ENCODE results near the gene SH3PXD2A.
A peak's percentile ranks its signal among the peaks of the same experiment; 100 is the strongest.

The SH3PXD2A gene

GRCh38 chr10:103582331-103583123, 272.8 kb downstream of the SH3PXD2A start:
- no peak for DNase-seq (ENCODE audit: low spot score)

DNA sequence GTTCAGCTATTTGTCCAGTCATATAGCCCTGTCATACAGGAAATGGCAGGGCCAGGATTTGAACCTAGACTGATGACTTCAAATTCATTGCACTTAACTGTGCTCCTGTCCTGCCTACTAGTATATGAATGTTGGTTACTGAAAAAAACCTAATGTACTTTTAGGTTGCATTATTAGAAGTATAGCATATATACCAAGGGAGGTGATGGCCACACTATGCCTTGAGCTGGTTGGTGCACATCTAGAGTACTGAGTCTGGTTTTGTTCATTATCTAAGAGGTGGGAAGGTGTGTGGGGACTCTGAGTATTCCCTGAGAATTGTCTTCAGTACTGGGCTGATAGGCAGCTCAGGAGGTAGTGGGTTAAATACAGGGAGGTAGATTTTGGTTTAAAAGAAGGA, 273.9 kb downstream of the SH3PXD2A start:
- no peak for DNase-seq (ENCODE audit: low spot score)

GRCh38 chr10:103580430-103580829, 274.9 kb downstream of the SH3PXD2A start:
- no peak for DNase-seq (ENCODE audit: low spot score)

GRCh38 chr10:103580011-103580410, 275.4 kb downstream of the SH3PXD2A start:
- no peak for DNase-seq (ENCODE audit: low spot score)

GRCh38 chr10:103578782-103579382, 276.5 kb downstream of the SH3PXD2A start:
- DNase-seq (ENCODE audit: low spot score): peak; percentile 87

DNA sequence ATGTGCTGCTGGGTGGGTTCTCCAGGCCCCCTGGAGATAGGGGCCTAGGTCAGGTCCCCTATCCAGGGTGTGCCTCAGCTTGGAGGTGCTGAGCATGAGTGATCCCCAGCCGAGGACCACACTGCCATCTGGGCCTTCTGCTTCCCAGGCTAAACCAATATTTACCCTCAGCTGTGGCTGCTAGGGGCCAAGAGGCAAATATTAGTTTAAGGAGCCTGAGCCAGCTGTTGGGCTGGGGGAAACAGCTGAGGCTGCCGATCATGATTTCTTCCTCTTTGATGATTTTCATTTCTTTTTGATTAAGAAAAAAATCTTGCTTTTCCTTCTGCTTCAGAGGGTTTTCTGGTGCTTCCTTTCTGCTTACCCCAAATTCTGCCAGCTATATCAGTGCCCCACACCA, 278.5 kb downstream of the SH3PXD2A start:
- DNase-seq (ENCODE audit: low spot score): peak; percentile 71

DNA sequence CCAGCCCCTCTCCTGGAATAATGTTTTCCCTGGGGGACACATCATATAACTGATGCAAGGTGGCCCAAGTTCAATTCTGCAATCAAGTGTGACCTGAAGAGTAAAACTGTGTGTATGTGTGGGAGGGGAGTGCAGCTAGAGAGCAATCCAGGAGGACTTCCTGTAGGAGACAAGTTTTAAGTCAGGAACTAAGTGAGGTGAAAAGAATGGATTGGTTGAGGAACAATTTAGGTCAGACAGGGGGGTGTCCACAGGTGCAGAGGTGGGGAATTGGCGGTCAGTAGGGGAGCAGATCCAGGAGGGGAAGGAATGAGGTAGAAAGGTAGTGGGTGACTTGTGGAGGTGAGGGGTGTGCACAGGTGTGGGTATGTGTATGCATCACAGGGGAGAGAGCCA, 279.3 kb downstream of the SH3PXD2A start:
- DNase-seq (ENCODE audit: low spot score): no peak

DNA sequence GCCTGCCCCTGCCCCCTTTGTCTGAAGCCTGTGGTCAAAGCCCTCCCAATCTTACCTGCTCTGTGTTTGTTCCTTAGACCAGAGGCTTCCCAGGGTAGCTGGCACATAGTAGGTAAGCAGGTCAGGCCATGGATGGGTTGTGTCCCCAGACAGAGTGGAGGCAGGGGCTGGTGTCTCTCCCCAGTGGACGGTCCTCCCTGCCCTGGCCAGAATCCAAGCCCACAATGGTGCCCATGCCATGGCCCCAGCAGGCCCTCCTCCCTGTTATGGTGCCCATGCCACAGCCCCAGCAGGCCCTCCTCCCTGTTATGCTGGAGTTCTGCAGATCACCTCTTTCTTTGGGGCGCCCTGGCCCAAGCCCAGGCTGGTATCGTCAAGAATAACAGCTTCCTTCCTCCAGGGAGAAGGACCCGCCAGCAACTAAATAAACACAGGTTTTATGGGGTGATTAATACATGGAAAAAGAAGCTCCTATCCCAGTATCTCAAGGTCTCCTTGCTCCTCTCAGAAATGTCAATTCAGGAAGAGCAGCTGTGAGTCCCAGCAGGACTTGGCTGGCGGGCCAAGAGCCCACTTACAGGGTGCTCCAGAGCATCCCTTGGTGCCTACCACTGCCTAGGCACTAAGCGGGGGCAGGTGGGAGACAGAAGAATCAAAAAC, 279.8 kb downstream of the SH3PXD2A start:
- no peak for DNase-seq (ENCODE audit: low spot score)

DNA sequence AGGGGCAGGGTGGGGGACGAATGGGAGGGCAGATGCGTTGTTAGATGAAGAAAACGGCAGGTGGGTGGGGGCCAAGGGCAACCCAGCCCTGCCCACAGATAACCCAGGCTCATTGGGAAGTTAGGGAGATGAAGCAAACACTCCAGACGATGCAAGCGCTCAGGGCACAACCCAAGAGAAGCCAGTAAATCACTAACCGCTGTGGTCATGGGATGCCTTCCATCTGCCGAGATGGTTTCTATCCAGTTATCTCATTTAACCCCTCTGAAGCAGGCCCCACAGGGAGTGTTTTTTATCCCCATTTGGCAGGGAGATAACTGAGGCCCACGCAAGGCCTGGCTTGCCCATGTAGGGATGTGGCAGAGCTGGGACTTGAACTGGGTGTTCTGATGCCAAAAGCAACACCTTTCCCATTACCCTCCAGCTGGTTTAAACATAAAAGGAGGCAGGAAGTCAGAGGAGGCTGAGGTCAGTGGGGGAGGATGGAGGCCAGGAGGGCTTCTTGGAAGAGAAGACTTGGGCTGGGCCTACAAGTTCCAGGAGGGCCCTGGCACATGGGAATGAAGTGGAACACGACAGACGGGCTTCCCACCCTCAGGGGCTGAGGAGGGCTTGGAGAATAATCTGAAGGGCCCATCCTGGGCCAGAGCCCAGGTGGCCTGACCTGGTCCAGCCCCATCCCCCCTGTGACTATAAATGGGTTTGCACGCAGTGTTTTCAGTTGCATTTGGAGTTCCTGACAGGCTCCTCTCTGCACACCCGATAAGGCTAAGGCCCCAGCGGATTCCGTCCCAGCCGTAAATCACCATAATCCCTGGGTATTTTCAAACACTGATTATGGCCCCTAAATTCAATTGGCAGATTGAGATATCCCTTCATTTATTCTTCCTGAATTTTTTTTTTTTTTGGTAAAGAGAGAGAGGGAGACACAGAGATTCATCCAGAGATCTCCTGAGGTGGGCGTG, 281.0 kb downstream of the SH3PXD2A start:
- no peak for DNase-seq (ENCODE audit: low spot score)

- DNase-seq (ENCODE audit: low spot score): no peak
Measured at GRCh38 chr10:103573205-103573487, 282.2 kb downstream of the SH3PXD2A start.

DNA sequence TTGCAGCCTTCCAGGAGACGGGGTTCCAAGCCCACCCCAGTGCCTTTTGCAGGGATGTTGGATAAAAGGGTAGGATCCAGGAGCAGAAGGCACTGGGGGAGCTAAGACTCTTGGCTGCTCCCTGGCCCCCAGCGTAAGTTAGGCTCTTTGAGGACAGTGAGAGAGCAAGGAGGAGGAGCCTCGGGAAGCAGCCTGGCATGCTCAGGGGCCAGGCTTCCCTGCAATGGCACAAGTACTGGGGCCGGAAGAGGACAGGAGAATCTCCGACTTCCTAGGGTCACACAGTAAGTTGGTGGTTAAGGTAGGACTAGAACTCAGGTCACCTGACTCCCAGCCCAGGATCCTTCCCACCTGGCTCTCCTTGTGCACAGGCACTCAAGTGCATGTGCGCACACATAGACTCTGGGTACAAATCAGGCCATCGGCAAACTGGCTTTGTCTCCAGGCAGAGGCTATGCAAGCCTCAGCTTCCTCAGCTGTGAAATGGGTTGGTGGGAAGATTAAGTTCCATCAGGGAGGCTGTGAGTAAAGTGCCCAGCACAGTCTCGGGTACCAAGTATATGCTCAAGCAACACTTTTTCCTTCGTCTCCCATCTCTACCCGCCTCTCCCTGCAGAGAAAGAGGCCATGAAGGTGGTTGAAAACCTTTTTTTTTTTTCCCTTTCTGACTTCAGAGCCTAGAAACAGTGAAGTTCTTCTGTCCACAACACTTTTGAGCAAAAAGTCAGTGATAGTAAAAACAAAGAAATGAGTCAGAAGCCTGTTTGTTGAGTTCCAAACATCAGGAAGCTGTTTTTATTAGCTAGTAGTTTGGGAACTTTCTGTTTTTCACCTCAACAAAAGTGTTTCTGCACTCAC, 282.8 kb downstream of the SH3PXD2A start:
- DNase-seq (ENCODE audit: low spot score): no peak

- DNase-seq (ENCODE audit: low spot score): no peak
Measured at GRCh38 chr10:103571656-103571975, 283.8 kb downstream of the SH3PXD2A start.

GRCh38 chr10:103570844-103571655, 284.3 kb downstream of the SH3PXD2A start:
- no peak for DNase-seq (ENCODE audit: low spot score)

GRCh38 chr10:103569896-103570295, 285.5 kb downstream of the SH3PXD2A start:
- no peak for DNase-seq (ENCODE audit: low spot score)

DNA sequence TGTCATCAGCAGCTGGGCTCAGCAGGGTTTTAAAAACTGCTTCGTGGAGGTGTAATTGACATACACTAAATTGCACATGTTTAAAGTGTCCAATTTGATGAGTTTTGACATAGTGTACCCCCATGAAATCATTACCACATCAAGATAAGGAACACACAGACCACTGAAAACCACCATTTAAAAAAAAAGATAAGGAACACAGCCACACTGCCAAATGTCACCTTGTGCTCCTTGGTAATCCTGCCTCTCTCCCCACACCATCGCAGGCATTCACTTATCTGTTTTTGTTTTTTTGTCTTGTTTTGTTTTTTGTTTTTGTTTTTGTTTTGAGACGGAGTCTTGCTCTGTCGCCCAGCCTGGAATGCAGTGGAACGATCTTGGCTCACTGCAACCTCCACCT, 286.9 kb downstream of the SH3PXD2A start:
- DNase-seq (ENCODE audit: low spot score): no peak

DNA sequence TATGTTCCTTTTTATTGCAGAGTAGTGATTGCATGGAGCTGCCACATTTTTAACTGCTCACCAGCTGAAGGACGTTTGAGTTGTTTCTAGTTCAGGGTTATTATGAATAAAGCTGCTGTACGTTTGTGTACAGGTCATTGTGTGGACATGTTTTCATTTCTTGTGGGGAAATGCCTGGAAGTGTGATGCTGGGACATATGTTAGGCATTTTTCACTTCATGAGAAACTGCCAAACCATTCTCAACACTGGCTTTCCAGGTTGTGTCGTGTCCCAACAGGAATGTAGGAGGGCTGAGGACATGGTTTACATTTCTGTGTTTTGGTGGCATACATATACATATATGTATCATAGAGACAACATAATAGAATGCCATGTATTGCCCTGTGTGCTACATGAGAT, 288.8 kb downstream of the SH3PXD2A start:
- no peak for DNase-seq (ENCODE audit: low spot score)

DNA sequence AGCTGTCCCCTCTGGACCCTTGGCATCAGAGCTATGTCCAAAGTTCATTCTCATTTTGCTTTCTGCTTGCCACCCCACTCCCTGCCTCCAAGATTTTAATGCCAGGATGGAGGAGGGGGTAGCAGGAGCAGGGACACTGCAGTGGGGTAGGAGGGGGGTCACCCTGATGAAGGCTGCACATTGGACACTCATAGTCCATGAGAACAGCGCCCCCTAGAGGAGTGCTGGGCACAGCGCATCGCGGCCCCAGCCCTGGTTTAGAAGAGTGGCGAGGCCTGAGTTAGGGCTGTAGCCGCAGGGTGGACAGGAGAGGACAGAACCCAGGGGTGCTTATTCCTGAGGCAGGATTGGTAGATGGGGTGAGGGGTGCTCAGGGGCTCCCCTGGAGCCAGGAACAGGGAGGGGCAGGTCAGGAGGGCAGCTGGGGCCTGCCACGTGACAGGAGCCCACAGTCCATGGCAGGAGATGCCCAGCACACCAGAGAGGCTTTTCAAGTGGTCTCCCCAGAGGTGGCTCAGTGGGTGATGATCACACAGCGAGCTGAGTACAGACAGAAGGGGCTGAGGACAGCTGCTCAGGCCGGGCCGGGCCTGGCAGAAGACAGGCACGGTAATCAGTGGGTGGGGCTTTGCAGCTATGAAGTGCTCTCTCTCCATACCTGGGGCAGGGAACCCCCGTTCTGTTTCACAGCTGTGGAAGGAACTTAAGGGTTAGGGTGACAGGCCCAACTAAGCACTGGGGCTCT, 290.4 kb downstream of the SH3PXD2A start:
- DNase-seq (ENCODE audit: low spot score): peak; percentile 79

DNA sequence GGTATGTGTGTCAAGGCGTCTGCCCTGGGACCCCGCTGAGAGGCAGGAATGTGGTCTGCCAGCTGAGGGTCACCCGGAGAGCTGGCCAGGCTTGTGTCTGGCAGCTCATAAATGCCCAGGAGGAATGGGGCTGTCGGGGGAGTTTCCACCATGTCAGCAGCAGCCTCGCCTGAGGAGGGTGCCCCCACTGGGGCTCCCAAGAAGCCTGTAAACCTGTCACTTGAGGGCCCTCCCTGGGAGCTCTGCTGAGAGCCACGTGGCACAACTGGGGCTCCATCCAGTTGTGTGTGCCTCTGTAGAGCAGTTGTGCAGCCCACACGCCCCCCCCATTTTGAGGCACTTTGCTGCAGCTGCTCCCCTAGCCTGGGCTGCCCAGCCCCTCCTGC, 291.3 kb downstream of the SH3PXD2A start:
- DNase-seq (ENCODE audit: low spot score): no peak

GRCh38 chr10:103563231-103564115, 291.9 kb downstream of the SH3PXD2A start:
- no peak for DNase-seq (ENCODE audit: low spot score)
